Epithelial cell of esophagus (primary cell): ENCODE measurements around the gene MCIDAS.

Experiments
- DNase-seq: peaks from one replicate; pipeline ENCODE4 v3.0.0; 2010; ENCODE audit warnings: low read depth
- H3K4me3 ChIP-seq: 2 replicates; pipeline ENCODE4 v1.5.1; 2011; ENCODE audit warnings: mild to moderate bottlenecking, low read length, control low read depth
- TF ChIP-seq, protein P1 (sequence below): IDR thresholded peaks from 2 replicates; pipeline ENCODE4 v1.5.1; 2011; ENCODE audit warnings: low read depth, mild to moderate bottlenecking, low read length, control low read depth, inconsistent platforms; ENCODE audit not compliant: insufficient read depth; ENCODE audit errors: missing control alignments

MCIDAS gene

DNA sequence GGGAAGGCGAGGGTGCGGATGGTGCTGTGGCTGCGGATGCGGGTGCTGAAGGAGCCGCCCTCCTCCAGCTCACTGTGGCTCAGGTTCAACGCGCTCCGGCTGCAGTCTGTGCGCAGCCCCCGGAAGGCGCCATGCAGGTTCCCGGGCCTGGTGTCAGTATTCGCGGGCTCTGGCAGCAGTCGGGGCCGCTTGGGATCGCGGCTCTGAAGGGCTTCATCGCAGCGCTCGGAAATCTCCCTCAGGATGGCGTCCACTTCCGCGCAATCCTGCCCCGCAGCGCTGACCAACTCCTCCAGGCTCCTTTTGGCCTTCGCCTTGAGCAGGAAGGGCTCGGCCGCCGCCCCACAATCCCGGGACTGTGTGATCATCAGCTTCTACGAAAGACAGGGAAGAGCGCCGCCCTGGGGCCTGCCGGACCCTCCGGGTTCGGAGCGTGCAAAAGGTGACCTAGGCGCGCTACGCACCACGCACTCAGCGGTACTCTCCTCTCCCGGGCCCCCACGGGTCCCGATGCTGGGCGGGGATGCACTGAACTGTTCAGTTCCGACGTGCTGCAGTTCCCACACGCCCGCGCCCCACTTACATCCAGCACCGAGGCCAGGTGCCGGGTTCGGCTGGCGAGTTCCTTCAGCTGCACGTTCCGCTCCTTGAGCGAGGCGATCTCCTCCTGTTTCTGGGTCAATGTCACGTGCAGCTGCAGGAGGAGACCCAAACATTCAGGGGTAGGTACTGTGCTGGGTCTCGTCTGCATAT lies 6.5 kb downstream of the MCIDAS start:
- peak overlapping the region; percentile 25 for H3K4me3 ChIP-seq
- DNase-seq = peak; percentile 23
- TF ChIP-seq, protein P1, sequence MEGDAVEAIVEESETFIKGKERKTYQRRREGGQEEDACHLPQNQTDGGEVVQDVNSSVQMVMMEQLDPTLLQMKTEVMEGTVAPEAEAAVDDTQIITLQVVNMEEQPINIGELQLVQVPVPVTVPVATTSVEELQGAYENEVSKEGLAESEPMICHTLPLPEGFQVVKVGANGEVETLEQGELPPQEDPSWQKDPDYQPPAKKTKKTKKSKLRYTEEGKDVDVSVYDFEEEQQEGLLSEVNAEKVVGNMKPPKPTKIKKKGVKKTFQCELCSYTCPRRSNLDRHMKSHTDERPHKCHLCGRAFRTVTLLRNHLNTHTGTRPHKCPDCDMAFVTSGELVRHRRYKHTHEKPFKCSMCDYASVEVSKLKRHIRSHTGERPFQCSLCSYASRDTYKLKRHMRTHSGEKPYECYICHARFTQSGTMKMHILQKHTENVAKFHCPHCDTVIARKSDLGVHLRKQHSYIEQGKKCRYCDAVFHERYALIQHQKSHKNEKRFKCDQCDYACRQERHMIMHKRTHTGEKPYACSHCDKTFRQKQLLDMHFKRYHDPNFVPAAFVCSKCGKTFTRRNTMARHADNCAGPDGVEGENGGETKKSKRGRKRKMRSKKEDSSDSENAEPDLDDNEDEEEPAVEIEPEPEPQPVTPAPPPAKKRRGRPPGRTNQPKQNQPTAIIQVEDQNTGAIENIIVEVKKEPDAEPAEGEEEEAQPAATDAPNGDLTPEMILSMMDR = no peak

DNA sequence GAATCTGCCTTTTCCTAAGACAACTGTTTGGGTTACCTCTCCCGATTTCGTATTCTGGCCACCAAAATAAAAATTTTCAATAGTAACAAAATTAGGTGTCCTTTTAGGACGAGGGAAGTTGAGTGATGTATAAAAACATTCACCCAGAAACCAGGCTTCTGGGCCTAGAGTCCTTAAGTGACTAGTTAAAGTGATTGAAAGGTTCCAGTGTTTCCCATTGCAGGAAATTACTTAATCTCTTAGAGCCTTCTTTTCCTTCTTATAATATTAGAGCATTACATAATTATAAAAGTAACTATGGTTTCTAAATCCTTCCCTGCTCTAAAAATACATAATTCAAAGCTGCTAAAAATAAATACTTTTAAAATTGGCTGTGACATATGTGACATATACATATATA lies 7.3 kb downstream of the MCIDAS start:
- TF ChIP-seq, protein P1 = no peak
- DNase-seq = no peak
- no peak overlapping the region for H3K4me3 ChIP-seq

DNA sequence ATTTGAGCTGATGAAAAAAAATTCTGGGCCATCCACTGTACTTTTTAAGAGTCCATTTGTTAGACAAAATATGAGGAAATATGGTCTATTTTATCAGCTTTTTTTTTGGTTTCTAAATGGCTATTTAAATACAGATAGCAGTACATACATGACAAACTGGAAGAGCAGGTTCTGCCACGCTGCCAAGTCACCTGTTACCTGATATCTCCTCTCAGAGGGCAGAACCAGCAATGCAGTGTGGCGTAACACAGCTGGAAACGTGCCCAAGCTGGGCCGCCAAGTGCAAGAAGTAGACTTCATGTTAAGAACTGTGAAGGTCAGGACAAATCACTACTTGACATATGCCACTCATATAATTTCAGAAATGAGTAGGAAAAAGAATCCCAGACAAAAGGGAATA lies 8.1 kb downstream of the MCIDAS start:
- TF ChIP-seq, protein P1 = peak; percentile 13
- peak; percentile 98 for DNase-seq
- H3K4me3 ChIP-seq = no peak overlapping the region

DNA sequence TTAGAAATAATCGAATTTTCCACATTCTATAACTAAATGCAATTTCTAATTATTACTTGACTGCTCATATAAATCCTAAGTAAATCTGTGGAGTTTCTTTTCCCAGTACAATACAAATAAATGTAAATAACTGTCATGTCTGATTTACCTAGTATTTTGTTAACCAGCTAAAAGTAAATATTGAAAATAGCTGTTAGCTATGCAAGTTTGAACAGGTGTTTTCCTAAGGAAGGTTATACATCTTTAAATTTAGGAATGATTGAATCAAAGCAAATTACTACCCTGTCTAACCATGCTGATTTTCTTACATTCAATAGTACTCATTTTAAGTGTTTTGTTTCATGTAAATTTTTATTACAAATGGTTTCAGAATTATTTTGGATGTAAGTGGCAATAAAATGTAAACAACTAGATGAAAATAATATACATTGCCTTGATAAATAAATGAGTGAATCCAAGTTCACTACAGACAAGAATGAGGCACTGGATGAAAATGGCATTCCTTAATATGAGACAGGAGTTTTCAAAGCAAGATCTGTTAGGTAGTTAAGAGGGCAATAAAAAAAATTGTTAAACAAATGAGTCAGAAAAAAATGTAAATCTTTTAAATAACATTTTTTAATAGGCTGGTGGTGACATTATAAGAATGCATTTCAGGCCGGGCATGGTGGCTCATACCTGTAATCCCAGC lies 15.8 kb downstream of the MCIDAS start:
- TF ChIP-seq, protein P1 = no peak
- DNase-seq = no peak
- H3K4me3 ChIP-seq = no peak overlapping the region

DNA sequence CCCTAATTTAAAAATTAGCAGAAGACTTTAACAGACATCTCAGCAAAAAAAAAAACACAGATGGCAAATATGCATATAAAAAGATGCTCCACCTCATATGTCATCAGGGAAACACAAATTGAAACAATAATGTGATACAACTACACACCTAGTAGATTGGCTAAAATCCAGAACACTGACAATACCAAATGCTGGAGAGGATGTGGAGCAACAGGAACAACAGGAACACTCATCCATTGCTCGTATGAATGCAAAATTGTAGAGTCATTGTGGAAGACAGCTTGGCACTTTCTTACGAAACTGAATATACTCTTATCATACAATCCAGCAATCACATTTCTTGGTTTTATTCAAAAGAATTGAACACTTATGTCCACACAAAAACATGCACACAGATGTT lies 22.1 kb downstream of the MCIDAS start:
- no peak overlapping the region for H3K4me3 ChIP-seq
- DNase-seq = peak; percentile 94
- TF ChIP-seq, protein P1 = no peak

DNA sequence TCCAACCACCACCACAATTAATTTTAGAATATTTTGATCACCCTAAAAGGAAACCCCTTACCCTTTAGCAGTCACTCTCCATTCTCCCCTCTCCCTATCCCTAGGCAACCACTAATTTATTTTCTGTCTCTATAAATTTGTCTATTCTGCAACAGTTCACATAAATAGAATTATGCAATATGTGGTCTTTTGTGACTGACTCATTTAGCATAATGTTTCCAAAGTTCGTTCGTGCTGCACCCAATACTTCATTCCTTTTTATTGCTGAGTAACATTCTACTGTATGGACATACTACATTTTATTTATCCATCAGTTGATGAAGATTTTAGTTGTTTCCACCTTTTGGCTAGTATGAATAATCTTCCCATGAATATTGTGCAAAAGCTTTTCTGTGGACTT lies 36.0 kb downstream of the MCIDAS start:
- TF ChIP-seq, protein P1 = no peak
- no peak overlapping the region for H3K4me3 ChIP-seq
- DNase-seq = peak; percentile 61
